NCI-H69 (cell line): ENCODE data around the gene CDC5L.
A peak's percentile ranks its signal among the peaks of the same experiment; 100 is the strongest.

Experiments used
- DNase-seq: peaks from one replicate; lab custom pipeline; 2025; lab: John Stamatoyannopoulos, UW

Gene CDC5L

GRCh38 chr6:44475417-44475778 is 87.9 kb downstream of the CDC5L start:
- DNase-seq = no peak

- peak; percentile 87 for DNase-seq
Observed at GRCh38 chr6:44475779-44476434, 88.4 kb downstream of the CDC5L start.

GRCh38 chr6:44476849-44477248 is 89.3 kb downstream of the CDC5L start:
- no peak for DNase-seq

- DNase-seq = no peak
Observed at GRCh38 chr6:44477293-44477894, 89.9 kb downstream of the CDC5L start.

GRCh38 chr6:44478158-44478557 is 90.7 kb downstream of the CDC5L start:
- DNase-seq = peak; percentile 25

- peak; percentile 18 for DNase-seq
Observed at GRCh38 chr6:44478591-44479254, 91.2 kb downstream of the CDC5L start.

- DNase-seq = no peak
Observed at GRCh38 chr6:44480097-44480541, 92.6 kb downstream of the CDC5L start.

- no peak for DNase-seq
Observed at GRCh38 chr6:44481056-44481455, 93.5 kb downstream of the CDC5L start.

- DNase-seq = no peak
Observed at GRCh38 chr6:44481760-44482159, 94.3 kb downstream of the CDC5L start.

GRCh38 chr6:44485601-44486401 is 98.3 kb downstream of the CDC5L start:
- no peak for DNase-seq

GRCh38 chr6:44487002-44487401 is 99.5 kb downstream of the CDC5L start:
- DNase-seq = no peak

GRCh38 chr6:44487586-44487985 is 100.1 kb downstream of the CDC5L start:
- no peak for DNase-seq

GRCh38 chr6:44489910-44490604 is 102.6 kb downstream of the CDC5L start:
- DNase-seq = no peak

GRCh38 chr6:44493132-44493531 is 105.6 kb downstream of the CDC5L start:
- DNase-seq = no peak

GRCh38 chr6:44493593-44493992 is 106.1 kb downstream of the CDC5L start:
- DNase-seq = no peak

- DNase-seq = no peak
Observed at GRCh38 chr6:44494011-44494501, 106.5 kb downstream of the CDC5L start.

- DNase-seq = no peak
Observed at GRCh38 chr6:44495036-44495901, 107.8 kb downstream of the CDC5L start.

- no peak for DNase-seq
Observed at GRCh38 chr6:44496665-44497369, 109.3 kb downstream of the CDC5L start.

- no peak for DNase-seq
Observed at GRCh38 chr6:44497807-44498206, 110.3 kb downstream of the CDC5L start.

- peak; percentile 14 for DNase-seq
Observed at GRCh38 chr6:44498436-44498835, 110.9 kb downstream of the CDC5L start.
